WTC11 (cell line): ENCODE measurements around the gene PLIN4. TPM values are rescaled to one million over a fixed set of nuclear protein-coding genes. Genes with fewer than 3 reads are reported as not detected.

Source experiments
- ATAC-seq: fragments of 200-7000 bp; cut with Tn5 transposase; 2 replicates; pipeline ENCODE4 v1.10.0; 2021; ENCODE audit warnings: mild to moderate bottlenecking, moderate library complexity
- Bru-seq: library from RNA; stranded (reverse); fragments of 400-500 nt; gene quantifications from one replicate; lab custom pipeline; 2021; lab: Mats Ljungman, UMichigan
- CTCF ChIA-PET: fragments of 300-600 bp; sonication (Branson Sonifier 250); formaldehyde crosslinking; loops from one replicate; lab custom pipeline; 2021; ENCODE audit warnings: antibody characterized with exemption; lab: Charles Lee
- POLR2A ChIA-PET: fragments of 350-600 bp; sonication (Branson Sonifier 250); formaldehyde crosslinking; loops from one replicate; lab custom pipeline; 2021; ENCODE audit warnings: antibody characterized with exemption; lab: Charles Lee
- DNase-seq: peaks from one replicate; pipeline ENCODE4 v3.0.0; 2021; ENCODE audit warnings: low spot score
- H3K27ac Mint-ChIP-seq: 2 replicates; pipeline ENCODE4 v1.8.0; 2021; ENCODE audit warnings: mixed read lengths
- H3K27me3 Mint-ChIP-seq: 2 replicates; pipeline ENCODE4 v1.8.0; 2021; ENCODE audit warnings: low read depth, mild to moderate bottlenecking, moderate library complexity, mixed read lengths
- H3K36me3 Mint-ChIP-seq: 2 replicates; pipeline ENCODE4 v1.8.0; 2021; ENCODE audit warnings: mixed read lengths
- H3K4me1 Mint-ChIP-seq: 2 replicates; pipeline ENCODE4 v1.8.0; 2022; ENCODE audit warnings: mixed read lengths
- H3K4me3 Mint-ChIP-seq: 2 replicates; pipeline ENCODE4 v1.8.0; 2021; ENCODE audit warnings: mild to moderate bottlenecking, moderate library complexity, mixed read lengths
- H3K9me3 Mint-ChIP-seq: 2 replicates; pipeline ENCODE4 v1.8.0; 2021; ENCODE audit warnings: mixed read lengths
- ARID4B ChIP-seq: sonication (generic); formaldehyde crosslinking; IDR thresholded peaks from 2 replicates; pipeline ENCODE4 v1.8.0; 2023; ENCODE audit warnings: missing genetic modification reagents, mild to moderate bottlenecking, borderline replicate concordance
- CREM ChIP-seq: sonication (generic); formaldehyde crosslinking; IDR thresholded peaks from 2 replicates; pipeline ENCODE4 v1.8.1; 2022; ENCODE audit warnings: mild to moderate bottlenecking, missing genetic modification reagents, moderate library complexity
- FOXK1 ChIP-seq: sonication (generic); formaldehyde crosslinking; IDR thresholded peaks from 2 replicates; pipeline ENCODE4 v1.8.0; 2022; ENCODE audit warnings: mild to moderate bottlenecking, moderate library complexity, missing genetic modification reagents
- FOXP4 ChIP-seq: sonication (generic); formaldehyde crosslinking; IDR thresholded peaks from 2 replicates; pipeline ENCODE4 v1.8.0; 2022; ENCODE audit warnings: mild to moderate bottlenecking, missing genetic modification reagents
- GABPB1 ChIP-seq: sonication (generic); formaldehyde crosslinking; IDR thresholded peaks from 2 replicates; pipeline ENCODE4 v1.8.1; 2023; ENCODE audit warnings: mild to moderate bottlenecking, missing genetic modification reagents
- JAZF1 ChIP-seq: fragments of 250-450 bp; sonication (Bioruptor Pico); IDR thresholded peaks from 2 replicates; pipeline ENCODE4 v1.9.0; 2021; ENCODE audit warnings: moderate library complexity, mild to moderate bottlenecking, inconsistent platforms
- PREB ChIP-seq: sonication (generic); formaldehyde crosslinking; IDR thresholded peaks from 2 replicates; pipeline ENCODE4 v1.8.1; 2022; ENCODE audit warnings: mild to moderate bottlenecking, missing genetic modification reagents, moderate library complexity, borderline replicate concordance
- SP1 ChIP-seq: sonication (generic); formaldehyde crosslinking; conservative IDR thresholded peaks from 2 replicates; pipeline ENCODE4 v1.8.1; 2022; ENCODE audit warnings: missing genetic modification reagents
- TEAD1 ChIP-seq: sonication (generic); formaldehyde crosslinking; IDR thresholded peaks from 2 replicates; pipeline ENCODE4 v1.8.0; 2022; ENCODE audit warnings: mild to moderate bottlenecking, missing genetic modification reagents
- USF1 ChIP-seq: sonication (generic); formaldehyde crosslinking; IDR thresholded peaks from 2 replicates; pipeline ENCODE4 v1.8.0; 2022; ENCODE audit warnings: mild to moderate bottlenecking, missing genetic modification reagents
- USF2 ChIP-seq: sonication (generic); formaldehyde crosslinking; IDR thresholded peaks from 2 replicates; pipeline ENCODE4 v1.8.1; 2023; ENCODE audit warnings: mild to moderate bottlenecking, missing genetic modification reagents, moderate library complexity
- ZBTB21 ChIP-seq: sonication (generic); formaldehyde crosslinking; IDR thresholded peaks from 2 replicates; pipeline ENCODE4 v1.8.1; 2023; ENCODE audit warnings: mild to moderate bottlenecking, missing genetic modification reagents, borderline replicate concordance
- ZNF138 ChIP-seq: sonication (generic); formaldehyde crosslinking; conservative IDR thresholded peaks from 2 replicates; pipeline ENCODE4 v1.8.1; 2022; ENCODE audit warnings: mild to moderate bottlenecking, moderate library complexity, missing genetic modification reagents
- ZNF219 ChIP-seq: sonication (generic); formaldehyde crosslinking; IDR thresholded peaks from 2 replicates; pipeline ENCODE4 v1.8.0; 2023; ENCODE audit warnings: missing genetic modification reagents, mild to moderate bottlenecking, borderline replicate concordance
- ZNF263 ChIP-seq: sonication (generic); formaldehyde crosslinking; IDR thresholded peaks from 2 replicates; pipeline ENCODE4 v1.8.1; 2022; ENCODE audit warnings: low read depth, mild to moderate bottlenecking, moderate library complexity, missing genetic modification reagents
- ZNF416 ChIP-seq: fragments of 250-450 bp; sonication (Bioruptor Pico); IDR thresholded peaks from 2 replicates; pipeline ENCODE4 v1.9.0; 2021; ENCODE audit warnings: mild to moderate bottlenecking, inconsistent platforms
- ZNF671 ChIP-seq: fragments of 250-450 bp; sonication (Bioruptor Pico); IDR thresholded peaks from 2 replicates; pipeline ENCODE4 v1.8.0; 2021; ENCODE audit warnings: mild to moderate bottlenecking
- long read RNA-seq, 3 experiments: library from RNA in 1 of 3; library from capped mRNA in 1 of 3; library from polyadenylated mRNA in 1 of 3; unstranded in 2 of 3; stranded (forward) in 1 of 3; transcript quantifications; one replicate each; pipeline ENCODE4 v2.0.0, GENCODE V29; 2021
- total RNA-seq: library from RNA; stranded (reverse); gene quantifications from 3 replicates; pipeline ENCODE4 v1.2.3, GENCODE V29; 2021

PLIN4 gene
- total RNA-seq (0.35 to 0.62 TPM (median 0.57 TPM) in 3 replicates), Bru-seq, nascent RNA (percentile 5 among the genes with signal in this experiment)
- long read RNA-seq, experiment 1, partial matches to known transcripts = 0 of 2 reads
- long read RNA-seq, experiment 1, other reads (novel, unspliced or antisense) = 2 of 2 reads
- long read RNA-seq, experiment 2, partial matches to known transcripts = 0 of 1 reads
- long read RNA-seq, experiment 2, other reads (novel, unspliced or antisense) = 1 of 1 reads
- long read RNA-seq, experiment 3 = 0 reads

GRCh38 chr19:4518345-4519171 lies at the start of gene PLIN4:
Gene PLIN4, minus strand, starts transcription at chr19:4518486. Its CDS starts 214 bp downstream, at chr19:4518272.
- Mint-ChIP-seq H3K27ac (no peak within 1 kb of the TSS), H3K4me3 (no peak within 1 kb of the TSS), H3K4me1 (no peaks in the 10 kb centered on the region), H3K9me3 (no peaks in the 10 kb centered on the region), H3K27me3 (peaks cover 78% of the 10 kb centered on the region), H3K36me3 (no peaks in the 10 kb centered on the region)
- DNase-seq (peak; percentile 34), ATAC-seq (peak; percentile 50)
- CTCF ChIA-PET = interaction anchor here (0.7 to 5.4 kb wide), 6 partner anchors 7 to 158 kb away, joined by 3 to 63 read pairs (median 4); partner anchors contain the start of genes PLIN5 and SEMA6B
- TF ChIP-seq PREB (CRISPR knock-in tag) = no peak
- TF ChIP-seq USF2 = peak; percentile 70
- TF ChIP-seq ZNF263 (CRISPR knock-in tag) = no peak
- no peak for TF ChIP-seq FOXK1 (CRISPR knock-in tag)
- TF ChIP-seq ZNF219 (CRISPR knock-in tag) = no peak
- no peak for TF ChIP-seq CREM (CRISPR knock-in tag)
- TF ChIP-seq ZBTB21 (CRISPR knock-in tag) = no peak
- no peak for TF ChIP-seq TEAD1 (CRISPR knock-in tag)
- TF ChIP-seq SP1 (CRISPR knock-in tag) = no peak
- TF ChIP-seq ZNF138 = no peak
- TF ChIP-seq JAZF1 = no peak
- TF ChIP-seq ZNF671 (CRISPR knock-in tag) = no peak
- no peak for TF ChIP-seq ARID4B
- no peak for TF ChIP-seq FOXP4 (CRISPR knock-in tag)
- TF ChIP-seq GABPB1 (CRISPR knock-in tag) = peak; percentile 85
- TF ChIP-seq USF1 (CRISPR knock-in tag) = peak; percentile 76
- TF ChIP-seq ZNF416 = no peak
- TF ChIP-seq, all 79 proteins: peak for 3
- POLR2A ChIA-PET = interaction anchor here (0.6 kb wide), 1 partner anchor 35 kb away, joined by 10 read pairs; no protein-coding TSS in a partner anchor
